CD4-positive, alpha-beta T cell treated with Interleukin-10 for 1 hour (primary cell): ENCODE data around the gene CFAP46.

Experiments
- DNase-seq: peaks from one replicate; pipeline ENCODE4 v3.0.0-alpha.2; 2020

CFAP46 gene

GRCh38 chr10:132817701-132818211 lies 124.6 kb downstream of the CFAP46 start:
- DNase-seq: no peak

- DNase-seq: no peak
These were observed 125.7 kb downstream of the CFAP46 start for GRCh38 chr10:132816718-132817117.

GRCh38 chr10:132815168-132815857 lies 127.1 kb downstream of the CFAP46 start:
- DNase-seq: no peak

GRCh38 chr10:132814469-132814856 lies 127.9 kb downstream of the CFAP46 start:
- DNase-seq: no peak

- DNase-seq: no peak
These were observed 128.6 kb downstream of the CFAP46 start for GRCh38 chr10:132813560-132814468.

- DNase-seq: no peak
These were observed 129.4 kb downstream of the CFAP46 start for GRCh38 chr10:132813001-132813401.

- DNase-seq: no peak
These were observed 129.8 kb downstream of the CFAP46 start for GRCh38 chr10:132812520-132812919.

- DNase-seq: no peak
These were observed 130.4 kb downstream of the CFAP46 start for GRCh38 chr10:132811891-132812481.

GRCh38 chr10:132810807-132811700 lies 131.3 kb downstream of the CFAP46 start:
- DNase-seq: no peak

- DNase-seq: no peak
These were observed 132.1 kb downstream of the CFAP46 start for GRCh38 chr10:132810141-132810806.

- no peak for DNase-seq
These were observed 132.9 kb downstream of the CFAP46 start for GRCh38 chr10:132809232-132810140.

GRCh38 chr10:132808383-132809231 lies 133.8 kb downstream of the CFAP46 start:
- DNase-seq: no peak

GRCh38 chr10:132807621-132808049 lies 134.7 kb downstream of the CFAP46 start:
- DNase-seq: no peak

- DNase-seq: no peak
These were observed 135.8 kb downstream of the CFAP46 start for GRCh38 chr10:132806561-132807003.

- no peak for DNase-seq
These were observed 136.3 kb downstream of the CFAP46 start for GRCh38 chr10:132806110-132806509.

- DNase-seq: no peak
These were observed 136.8 kb downstream of the CFAP46 start for GRCh38 chr10:132805599-132805998.

GRCh38 chr10:132804785-132805426 lies 137.5 kb downstream of the CFAP46 start:
- DNase-seq: no peak

- DNase-seq: no peak
These were observed 138.1 kb downstream of the CFAP46 start for GRCh38 chr10:132804287-132804686.
